GM21360 (cell line): ENCODE results near the gene ZCCHC4.
A peak's percentile ranks its signal among the peaks of the same experiment; 100 is the strongest.
"Not testable (repeated sequence)": the region's sequence is repeated elsewhere in the genome, so short reads cannot be mapped to it uniquely, and the experiment has no call there.

Source experiments
- ATAC-seq: cut with Tn5 transposase; IDR thresholded peaks from one replicate; pipeline ENCODE4 v1.9.1; 2021; ENCODE audit warnings: mild to moderate bottlenecking, moderate library complexity; ENCODE audit not compliant: unreplicated experiment

The ZCCHC4 gene

DNA sequence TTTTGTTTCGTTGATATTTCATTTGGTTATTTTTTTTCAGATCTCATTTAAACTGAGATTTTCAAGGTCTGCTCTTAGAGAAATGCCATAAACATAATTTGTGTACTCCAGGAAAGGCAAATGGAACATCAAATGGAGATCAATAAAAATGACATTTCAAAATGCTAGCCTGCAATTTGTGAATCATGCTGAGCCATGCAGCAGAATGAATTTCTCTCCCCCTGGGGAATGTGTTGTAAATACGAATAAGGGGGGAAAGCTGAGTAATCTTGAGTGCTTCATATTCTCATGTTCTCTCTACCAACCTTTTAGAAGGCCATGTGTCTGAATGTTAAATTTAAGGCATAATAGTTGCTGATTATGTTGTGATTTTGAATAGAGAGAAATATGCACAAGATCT is 7.8 kb downstream of the ZCCHC4 start:
- ATAC-seq = no peak

DNA sequence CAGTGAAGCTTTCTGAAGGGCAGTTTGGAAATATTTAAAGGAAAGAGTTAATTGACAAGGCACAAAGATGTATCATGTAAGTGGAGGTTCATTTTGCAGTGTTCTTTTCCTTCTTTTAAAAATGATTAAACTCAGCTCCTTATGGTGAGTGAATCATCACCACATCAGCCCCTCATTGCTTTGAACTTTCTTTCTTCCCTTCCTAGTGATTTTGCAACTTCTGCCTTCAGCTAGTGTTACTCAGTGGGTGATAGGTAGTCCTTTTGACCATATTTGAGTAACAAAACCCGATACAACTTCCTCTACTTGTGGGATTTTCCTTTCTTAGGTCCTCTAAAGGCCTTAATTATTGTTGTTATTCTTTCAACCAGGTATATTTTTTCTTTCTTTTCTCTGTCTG is 8.2 kb downstream of the ZCCHC4 start:
- no peak for ATAC-seq

DNA sequence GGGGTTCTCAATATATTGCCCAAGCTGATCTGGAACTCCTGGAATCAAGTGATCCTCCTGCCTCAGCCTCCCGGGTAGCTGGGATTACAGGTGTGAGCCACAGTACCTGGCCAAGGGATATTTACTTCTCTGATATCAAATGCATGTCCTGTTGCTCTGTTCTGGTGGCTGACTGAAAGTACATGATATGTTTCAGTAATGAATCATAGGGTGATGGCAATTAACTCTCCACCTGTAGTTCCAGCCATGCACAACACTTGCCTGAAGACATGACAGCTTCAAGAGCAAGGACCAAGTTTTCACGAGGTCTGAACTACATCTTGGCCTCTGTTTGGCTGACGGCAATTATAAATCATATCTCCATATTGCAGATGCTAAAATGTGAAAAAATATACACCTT is 9.1 kb downstream of the ZCCHC4 start:
- ATAC-seq = no peak

DNA sequence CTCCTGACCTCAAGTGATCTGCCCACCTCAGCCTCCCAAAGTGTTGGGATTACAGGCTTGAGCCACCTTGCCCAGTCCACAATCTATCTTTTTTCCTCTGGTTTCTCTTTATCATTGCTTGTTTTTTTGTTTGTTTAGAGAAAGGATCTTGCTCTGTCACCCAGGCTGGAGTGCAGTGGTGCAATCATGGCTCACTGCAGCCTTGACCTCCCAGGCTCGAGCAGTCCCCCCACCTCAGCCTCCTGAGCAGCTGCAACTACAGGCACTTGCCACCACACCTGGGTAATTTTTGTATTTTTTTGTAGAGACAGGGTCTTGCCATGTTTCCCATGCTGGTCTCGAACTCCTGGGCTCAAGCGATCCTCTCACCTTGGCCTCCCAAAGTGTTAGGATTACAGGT is 15.9 kb downstream of the ZCCHC4 start:
- ATAC-seq = not testable (repeated sequence)

DNA sequence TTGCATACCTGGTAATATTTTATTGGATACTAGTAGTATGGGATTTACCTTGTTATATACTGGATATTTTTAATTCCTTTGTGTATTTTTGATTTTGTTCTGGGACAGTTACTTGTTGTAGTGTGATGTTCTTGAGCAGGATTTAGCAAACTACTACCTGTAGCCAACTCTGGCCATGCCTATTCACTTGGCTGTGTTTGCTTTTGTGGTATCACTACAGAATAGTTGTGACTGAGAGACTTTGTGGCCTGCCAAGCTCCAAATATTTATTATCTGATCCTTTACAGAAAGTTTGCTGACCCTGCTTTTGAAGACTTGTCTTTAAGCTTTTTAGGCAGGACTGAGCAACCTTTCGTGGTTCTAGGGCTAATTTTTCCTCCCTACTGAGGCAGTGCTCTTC is 17.8 kb downstream of the ZCCHC4 start:
- no peak for ATAC-seq

DNA sequence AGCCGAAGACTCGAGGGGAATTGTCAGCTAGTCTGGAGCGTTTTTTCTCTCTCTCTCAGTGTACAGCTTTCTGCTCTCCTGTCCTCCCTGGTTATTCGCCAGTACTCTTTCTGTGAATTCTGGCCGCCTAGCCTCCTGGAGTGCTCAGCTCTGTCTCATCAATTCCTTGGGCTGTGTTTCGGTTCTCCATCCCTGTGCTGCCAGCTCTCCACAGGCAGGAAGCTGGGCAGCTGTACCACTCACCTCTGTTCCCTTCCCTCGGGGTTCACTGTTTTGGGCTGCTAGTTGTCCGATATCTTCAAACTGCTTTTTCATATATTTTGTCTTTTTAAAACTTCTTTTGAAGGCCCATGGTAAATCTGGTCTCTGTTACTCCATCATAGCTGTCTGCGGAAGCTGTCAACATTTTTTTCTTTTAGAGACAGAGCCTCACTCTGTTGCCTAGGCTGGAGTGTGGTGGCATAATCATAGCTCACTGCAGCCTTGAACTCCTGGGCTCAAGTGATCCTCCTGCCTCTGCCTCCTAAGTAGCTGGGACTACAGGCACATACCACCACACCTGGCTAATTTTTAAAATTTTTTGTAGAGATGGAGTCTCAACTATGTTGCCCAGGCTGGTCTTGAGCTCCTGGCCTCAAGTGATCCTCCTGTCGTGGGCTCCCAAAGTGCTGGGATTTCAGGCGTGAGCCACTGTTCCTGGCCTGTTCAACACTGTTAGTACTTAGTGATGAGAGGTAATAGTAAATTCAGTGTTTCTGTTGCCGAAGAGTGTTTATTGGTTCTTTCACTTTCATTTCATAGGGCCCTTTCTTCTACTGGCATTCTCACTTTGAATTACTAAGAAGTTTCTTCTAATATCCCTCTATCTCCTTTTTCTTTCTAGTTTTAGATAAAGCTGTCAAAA is 18.6 kb downstream of the ZCCHC4 start:
- peak; percentile 85 for ATAC-seq

DNA sequence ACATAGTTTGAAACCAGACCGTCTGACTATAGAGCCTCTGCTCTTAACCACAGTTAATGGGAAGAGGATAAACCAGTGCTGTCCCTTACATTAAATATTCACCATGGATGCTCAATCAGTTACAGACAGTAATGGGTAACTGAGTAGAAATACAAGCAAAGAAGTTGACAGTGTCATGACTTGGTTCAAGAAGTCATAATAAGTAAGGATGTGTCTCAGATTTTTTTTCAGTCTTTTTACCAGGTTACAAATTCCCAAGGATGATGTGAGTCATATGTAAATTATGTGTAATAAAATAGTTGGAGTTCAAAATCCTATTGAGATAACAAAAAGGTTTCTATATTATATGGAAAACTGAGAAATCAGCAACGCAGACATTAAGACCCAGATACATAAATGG is 31.1 kb downstream of the ZCCHC4 start:
- ATAC-seq = no peak

DNA sequence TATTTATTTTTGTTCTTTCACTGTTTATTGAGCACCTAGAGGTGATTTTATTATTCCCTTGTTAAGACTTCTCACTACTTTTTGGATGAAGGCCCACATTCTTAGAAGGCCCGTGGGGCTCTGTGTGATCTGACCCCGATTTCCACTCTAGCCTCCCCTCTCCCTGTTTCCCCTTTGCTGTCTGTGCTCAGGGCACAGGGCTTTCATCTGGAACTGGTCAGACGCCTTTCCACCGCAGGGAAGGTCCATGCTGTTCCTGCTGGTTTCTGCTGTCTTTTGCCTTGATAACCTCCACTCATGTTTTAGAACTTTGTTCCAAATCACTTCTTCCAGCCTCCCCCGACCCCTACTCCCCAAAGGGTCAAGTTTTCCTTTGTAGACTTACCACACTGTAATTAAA is 33.2 kb downstream of the ZCCHC4 start:
- no peak for ATAC-seq

DNA sequence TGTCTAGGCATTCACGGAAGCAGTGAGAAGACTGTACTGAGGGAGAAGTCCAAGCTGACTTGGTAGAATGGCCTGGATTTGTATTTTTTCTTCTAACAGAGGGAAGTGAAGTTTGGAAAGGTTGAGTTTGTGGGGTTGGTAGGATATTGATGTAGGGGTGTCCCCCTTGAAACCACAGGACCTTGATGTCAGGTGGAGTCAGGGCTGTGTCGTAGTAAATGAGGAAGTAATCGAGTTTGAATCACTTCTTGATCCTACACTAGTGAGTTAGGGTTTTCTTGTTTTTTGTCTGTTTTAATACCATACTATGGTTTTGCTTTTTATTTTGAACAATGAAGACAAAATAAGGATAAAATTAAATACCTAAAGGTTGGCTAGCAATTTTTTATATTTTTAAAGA is 34.3 kb downstream of the ZCCHC4 start:
- peak; percentile 72 for ATAC-seq

DNA sequence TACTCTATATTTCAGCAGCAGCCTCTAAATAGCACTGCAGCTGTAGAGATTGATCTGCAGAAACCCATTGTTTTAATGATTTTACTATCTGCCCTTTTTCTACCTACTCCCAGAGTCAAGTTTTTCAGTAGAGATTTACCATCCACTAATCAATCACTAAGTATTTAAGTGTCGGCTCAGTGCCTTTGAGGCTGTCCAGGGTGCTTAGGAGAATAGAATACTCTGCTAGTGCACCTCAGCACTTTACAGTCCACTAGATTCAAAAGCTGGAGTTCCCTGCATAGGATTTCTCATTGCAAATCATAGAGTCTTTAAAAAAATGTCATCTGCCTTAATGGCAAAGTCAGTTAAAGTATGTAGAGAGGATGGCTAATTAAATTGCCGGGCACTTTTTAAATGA is 34.9 kb downstream of the ZCCHC4 start:
- ATAC-seq = no peak

DNA sequence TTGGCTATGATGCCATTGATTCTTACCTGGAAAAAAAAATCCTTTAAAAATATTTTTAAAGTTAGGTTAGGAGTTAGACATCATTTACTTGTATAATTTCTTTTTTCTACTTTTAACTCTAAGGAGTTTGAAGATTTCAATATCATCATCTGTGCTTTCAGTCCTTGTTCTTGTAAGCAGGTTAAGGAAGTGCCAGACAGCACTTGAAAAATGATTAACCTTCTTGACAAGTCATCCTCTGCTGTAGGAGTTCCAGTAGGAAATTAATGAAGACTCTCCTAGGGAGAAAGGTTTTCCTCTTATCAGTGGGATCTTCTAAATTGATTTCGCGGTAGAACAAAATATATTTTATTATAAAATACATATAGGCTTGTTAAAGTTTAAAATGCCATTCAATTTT is 35.4 kb downstream of the ZCCHC4 start:
- no peak for ATAC-seq

DNA sequence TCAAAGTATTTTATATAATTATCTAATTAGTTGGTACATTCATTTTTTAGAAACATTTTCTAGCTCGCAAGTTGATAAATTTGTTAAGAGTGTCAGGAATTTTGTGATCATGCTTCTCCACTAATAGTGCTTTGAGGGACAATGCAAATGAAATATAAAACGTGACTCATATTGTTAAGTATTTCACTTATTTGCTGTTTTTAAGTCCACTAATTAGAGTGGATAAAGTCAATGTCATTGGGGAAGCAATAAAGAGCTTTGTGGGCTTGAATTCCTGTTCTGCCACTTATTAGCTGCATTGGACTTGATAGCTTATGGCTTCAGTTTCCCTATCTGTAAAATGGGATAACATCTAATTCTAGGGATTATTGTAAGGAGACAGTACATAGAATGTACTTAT is 38.0 kb downstream of the ZCCHC4 start:
- no peak for ATAC-seq

DNA sequence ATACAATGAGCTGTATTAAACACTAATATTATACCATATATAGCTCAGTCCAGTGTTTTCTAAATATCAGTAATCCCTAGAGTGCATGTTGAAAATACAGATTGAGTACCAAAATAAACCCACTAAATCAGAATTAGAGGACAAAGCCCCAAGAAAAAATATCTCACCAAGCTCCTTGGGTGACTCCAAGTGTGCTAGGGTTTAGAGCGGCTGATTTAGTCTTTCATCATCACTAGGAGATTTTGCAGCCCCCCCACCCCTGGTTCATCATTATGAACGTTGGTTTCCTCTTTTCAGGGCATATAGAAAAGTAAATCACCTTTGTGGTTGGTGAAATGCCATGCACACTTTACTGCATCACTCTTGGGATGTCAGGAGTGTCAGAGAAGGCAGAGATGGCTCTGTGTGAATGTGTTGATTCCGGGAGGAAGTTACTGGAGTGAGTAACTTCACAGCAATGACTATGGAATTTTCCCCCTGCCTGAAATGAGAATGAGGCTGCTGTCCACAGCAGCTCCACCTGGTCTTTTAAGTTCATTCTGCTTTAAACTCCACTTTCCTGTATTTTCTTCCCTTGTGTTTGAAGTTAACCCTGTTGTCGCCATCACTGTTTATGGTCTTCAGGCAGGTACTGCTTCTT is 39.3 kb downstream of the ZCCHC4 start:
- no peak for ATAC-seq

DNA sequence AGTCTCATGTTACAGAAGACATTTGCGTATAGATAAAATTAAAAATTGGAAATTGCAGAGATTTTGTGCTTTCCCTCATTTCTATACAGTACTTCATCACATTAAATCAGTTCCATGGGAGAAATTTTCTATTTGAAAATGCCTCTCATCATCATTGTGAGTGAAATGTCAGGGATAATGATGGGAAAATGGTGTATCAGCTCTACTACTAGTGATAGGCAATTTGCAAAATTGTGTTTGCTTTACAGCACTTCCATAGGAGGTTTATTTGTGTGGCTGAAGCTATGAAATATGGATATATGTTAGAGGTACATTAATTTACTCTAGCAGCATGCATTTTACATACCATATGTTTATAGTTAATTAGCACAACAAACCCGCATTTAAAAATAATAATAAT is 43.5 kb downstream of the ZCCHC4 start:
- no peak for ATAC-seq

DNA sequence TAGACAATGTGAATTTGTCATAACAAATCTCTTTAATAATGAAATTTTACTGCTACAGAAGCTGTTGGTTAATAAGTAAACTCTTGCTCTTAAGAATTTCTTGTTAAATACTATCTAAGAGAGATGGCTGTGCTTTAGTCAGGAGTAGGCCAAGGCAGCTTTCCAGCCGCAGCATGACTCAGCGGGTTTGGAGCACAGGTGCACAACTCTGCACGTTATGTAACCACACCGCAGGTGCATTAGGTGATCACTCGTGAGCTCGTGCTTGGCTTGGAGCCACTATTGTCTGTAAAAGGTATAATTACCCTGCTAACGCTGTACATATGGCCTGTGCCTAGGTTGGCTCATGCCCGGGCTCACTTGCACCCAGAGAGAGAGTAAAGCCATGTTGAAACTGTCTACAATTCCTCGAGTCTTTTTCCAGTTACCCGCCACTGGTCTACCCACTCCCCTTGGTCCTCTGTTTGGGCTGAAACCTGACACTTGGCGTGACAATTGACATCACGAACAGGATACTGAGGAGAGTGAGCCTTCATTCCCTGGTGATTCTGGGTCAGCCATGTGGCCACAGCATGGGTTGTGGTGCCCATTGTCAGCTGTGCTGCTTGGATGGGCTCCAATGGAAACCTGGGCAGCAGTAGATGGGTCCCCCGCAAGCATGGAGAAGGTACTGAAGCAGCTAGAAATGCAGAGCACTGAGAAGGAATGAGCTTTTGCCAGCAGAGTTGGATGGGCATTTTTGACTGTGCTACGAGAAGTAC is 46.1 kb downstream of the ZCCHC4 start:
- no peak for ATAC-seq

DNA sequence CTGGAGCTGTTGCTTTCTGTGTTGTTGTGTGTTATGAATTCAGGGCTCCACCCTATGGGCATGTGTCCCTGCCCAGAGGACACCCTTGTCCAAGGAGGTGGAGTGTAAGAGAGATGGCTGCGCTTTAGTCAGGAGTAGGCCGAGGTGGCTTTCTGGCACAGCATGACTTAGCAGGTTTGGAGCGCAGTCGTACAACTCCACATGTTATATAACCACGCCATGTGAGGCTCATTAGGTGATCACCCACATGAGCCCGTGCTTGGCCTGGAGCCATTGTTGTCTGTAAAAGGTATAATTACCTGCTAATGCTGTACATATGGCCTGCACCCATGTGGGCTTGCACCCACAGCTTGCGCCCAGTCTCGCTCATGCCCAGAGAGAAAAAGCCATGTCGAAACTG is 48.7 kb downstream of the ZCCHC4 start:
- ATAC-seq = no peak

DNA sequence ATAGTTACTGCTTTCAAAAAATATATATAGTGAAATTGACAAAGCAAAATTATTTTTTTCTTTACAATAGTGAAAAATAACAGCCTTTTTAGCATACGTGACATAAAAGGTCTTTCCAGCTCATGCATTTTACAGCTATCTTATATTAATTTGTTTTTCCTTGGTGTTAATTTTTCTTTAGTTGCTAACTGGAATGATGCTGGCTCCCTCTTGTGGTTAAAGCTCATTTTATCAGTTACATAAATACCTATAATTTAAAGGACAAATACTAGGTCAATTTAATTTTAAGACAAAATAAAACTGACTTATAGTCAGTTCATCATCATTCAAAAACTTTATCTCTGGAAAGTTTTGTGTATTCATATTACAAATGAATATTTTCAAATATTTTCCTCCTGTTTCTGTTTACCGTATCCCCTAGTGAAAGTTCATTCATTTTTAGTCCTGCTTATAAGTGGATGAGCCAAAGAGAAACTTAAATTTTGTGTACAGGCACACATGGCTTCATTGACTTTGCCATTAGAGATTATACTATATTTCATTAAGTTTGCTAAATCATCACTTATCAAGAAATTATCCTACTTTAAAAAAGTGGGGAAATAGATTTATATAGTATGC is 54.5 kb downstream of the ZCCHC4 start:
- no peak for ATAC-seq

DNA sequence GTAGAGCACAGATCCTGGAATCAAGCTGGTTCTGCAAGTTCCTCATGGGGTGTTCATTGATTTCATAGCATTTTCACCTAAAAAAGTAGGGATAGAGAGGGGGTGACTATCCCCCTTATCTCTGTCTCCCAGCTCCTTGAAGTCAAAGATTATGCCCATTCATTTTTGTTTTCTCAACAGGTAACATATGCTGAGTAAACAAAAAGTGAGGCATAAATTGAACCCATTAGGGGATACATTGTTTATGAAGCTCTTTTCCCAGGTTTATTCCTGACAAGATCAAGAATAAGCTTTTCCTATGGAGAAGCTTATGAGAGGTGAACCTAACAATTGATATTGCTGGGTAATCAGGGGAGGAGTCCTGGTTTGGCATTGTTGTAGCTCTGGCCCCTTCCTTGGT is 55.3 kb downstream of the ZCCHC4 start:
- no peak for ATAC-seq

DNA sequence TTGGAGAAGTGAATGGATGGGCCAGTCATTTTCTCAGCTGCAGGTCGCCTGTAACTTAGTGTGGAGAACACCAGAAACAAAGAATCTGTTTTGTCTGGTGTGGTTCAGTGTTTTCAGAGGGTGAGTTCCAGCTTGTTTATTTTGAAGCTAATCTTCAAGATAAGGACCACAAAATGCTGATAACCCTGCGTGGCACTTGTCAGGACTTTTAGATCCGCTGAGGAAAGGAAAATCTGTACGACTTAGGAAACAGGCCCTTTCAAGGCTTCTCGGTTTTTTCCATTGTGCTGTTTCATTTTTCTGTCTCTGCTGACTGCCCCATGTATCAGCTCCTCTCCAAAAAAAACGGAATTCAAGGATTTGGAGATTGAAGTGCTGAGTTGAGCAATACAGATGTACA is 55.7 kb downstream of the ZCCHC4 start:
- ATAC-seq = no peak

DNA sequence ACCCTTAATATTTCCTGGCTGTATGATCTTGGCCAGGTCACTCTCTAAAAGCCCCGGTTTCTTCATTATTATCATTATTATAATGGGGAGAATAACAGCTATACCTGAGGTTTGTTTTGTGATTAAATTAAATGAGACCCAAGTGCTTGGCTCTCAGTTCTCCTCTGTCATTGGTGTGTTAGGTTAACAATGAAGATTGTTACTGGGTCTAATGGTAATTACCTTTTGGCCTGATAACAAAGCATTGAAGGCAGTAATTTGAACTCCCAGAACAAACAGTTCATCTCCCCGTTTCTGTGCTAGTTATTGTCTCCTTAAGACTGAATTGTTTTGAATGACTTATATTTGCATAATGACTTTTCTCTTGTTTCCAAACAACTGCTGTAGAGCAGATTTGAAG is 57.7 kb downstream of the ZCCHC4 start:
- no peak for ATAC-seq

DNA sequence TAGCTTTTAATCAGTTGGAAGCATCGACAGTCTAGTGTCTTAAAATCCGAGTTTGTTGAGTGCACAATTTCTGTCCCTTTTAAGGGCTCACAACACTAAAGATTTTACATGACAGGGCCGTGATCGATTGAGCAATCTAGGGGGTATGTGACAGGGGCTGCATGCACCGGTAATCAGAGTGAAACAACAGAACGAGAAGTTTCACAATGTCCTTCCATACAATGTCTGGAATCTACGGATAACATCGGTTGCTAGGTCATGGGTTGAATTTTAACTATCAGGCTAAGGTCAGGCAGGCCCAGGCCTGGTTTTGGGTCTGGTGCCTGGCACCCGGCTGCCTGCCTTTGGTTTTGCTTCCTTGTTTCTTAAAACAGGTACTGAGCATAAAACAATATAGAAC is 60.0 kb downstream of the ZCCHC4 start:
- ATAC-seq = not testable (repeated sequence)
